ENCODE measurements around the gene MED26. TPM values are rescaled to one million over a fixed set of nuclear protein-coding genes. Genes with fewer than 3 reads are reported as not detected.
A peak's percentile ranks its signal among the peaks of the same experiment; 100 is the strongest.

Gene MED26
- total and polyA plus RNA-seq, 9 of the 15 experiments (the other 6 are each of a cell fraction or from before 2014, with no cell fraction given) = 0.71 to 15.1 (median 6.2) TPM

- TF ChIP-seq ZNF395 (CRISPR knock-in tag; IDR thresholded peaks at IDR 0.05) (peak; percentile 48; the same call in 1 of the 2 replicates), STAT5A (IDR thresholded peaks at IDR 0.05; ENCODE audit: borderline replicate concordance, low read length) (no peak), LEF1 (IDR thresholded peaks at IDR 0.05) (no peak), DEAF1 (CRISPR knock-in tag; IDR thresholded peaks at IDR 0.05) (no peak), HDAC8 (tag; IDR thresholded peaks at IDR 0.05) (no peak), HMGXB4 (CRISPR knock-in tag; IDR thresholded peaks at IDR 0.05) (0 out of 2 replicates have a peak, but pooled peaks have one; percentile 16), RBM39 (optimal IDR thresholded peaks at IDR 0.05; ENCODE audit: low read depth, low read length) (no peak), KLF13 (tag; IDR thresholded peaks at IDR 0.05; ENCODE audit: borderline replicate concordance, low read depth) (no peak), RBM17 (IDR thresholded peaks at IDR 0.05; ENCODE audit: borderline replicate concordance, low read depth, low read length) (no peak), DPF2 (IDR thresholded peaks at IDR 0.05) (no peak), ZNF175 (CRISPR knock-in tag; IDR thresholded peaks at IDR 0.05; ENCODE audit: low read depth) (no peak), RHOXF2B (CRISPR knock-in tag; conservative IDR thresholded peaks at IDR 0.05) (no peak), ZNF174 (CRISPR knock-in tag; IDR thresholded peaks at IDR 0.05) (no peak), RB1 (IDR thresholded peaks at IDR 0.05; ENCODE audit: low read depth) (peak; percentile 10; the same call in 1 of the 2 replicates), EGR1 (conservative IDR thresholded peaks at IDR 0.05) (0 out of 2 replicates have a peak, but pooled peaks have one; percentile 21), ZNF212 (CRISPR knock-in tag; IDR thresholded peaks at IDR 0.05) (no peak), GTF3C2 (IDR thresholded peaks at IDR 0.05; ENCODE audit: borderline replicate concordance, extremely low read depth, insufficient read length) (no peak)
- TF ChIP-seq, protein P1, sequence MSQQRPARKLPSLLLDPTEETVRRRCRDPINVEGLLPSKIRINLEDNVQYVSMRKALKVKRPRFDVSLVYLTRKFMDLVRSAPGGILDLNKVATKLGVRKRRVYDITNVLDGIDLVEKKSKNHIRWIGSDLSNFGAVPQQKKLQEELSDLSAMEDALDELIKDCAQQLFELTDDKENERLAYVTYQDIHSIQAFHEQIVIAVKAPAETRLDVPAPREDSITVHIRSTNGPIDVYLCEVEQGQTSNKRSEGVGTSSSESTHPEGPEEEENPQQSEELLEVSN (IDR thresholded peaks at IDR 0.05; ENCODE audit: borderline replicate concordance in 1 of 2, extremely low read depth in 1 of 2, insufficient read depth in 1 of 2, insufficient read length in 1 of 2, low read depth in 1 of 2, low read length in 1 of 2, poor library complexity in 1 of 2, severe bottlenecking in 1 of 2) = peak in 1 of 2 experiments; percentile 79
These were observed 32.9 kb upstream of the MED26 start, which contains the start of gene TMEM38A (continued) for GRCh38 chr19:16660763-16661479.

All from K562 (cell line).